Measurements from ENCODE around the gene HPX. TPM values are rescaled to one million over a fixed set of nuclear protein-coding genes. Genes with fewer than 3 reads are reported as not detected.

HPX gene
- total RNA-seq, 2 donors from 2014 or later: 1.2 to 1.6 TPM

GRCh38 chr11:6419009-6419631 is 21.7 kb downstream of the HPX start, which contains the start of gene APBB1:
APBB1 (minus strand) TSS chr11:6419094; CDS start chr11:6411347, 7,747 bp downstream.
- Mint-ChIP-seq H3K4me1 (ENCODE audit: low read depth) (peaks cover 9% of the 10 kb centered on the region), H3K27me3 (ENCODE audit: low read depth) (peaks cover 20% of the 10 kb centered on the region), H3K4me3 (peak within 1 kb of the TSS; percentile 79 to 86), H3K9me3 (peaks cover 0 to 1% of the 10 kb centered on the region in 2 donors), H3K27ac (peak within 1 kb of the TSS; percentile 47), H3K36me3 (ENCODE audit: insufficient read depth in 2 of 2) (peaks cover 0 to 1% of the 10 kb centered on the region in 2 donors)
- DNase-seq: peak; percentile 73 to 83
- ATAC-seq (replicated peaks in 1 of 2): peak; percentile 73 to 76

DNA sequence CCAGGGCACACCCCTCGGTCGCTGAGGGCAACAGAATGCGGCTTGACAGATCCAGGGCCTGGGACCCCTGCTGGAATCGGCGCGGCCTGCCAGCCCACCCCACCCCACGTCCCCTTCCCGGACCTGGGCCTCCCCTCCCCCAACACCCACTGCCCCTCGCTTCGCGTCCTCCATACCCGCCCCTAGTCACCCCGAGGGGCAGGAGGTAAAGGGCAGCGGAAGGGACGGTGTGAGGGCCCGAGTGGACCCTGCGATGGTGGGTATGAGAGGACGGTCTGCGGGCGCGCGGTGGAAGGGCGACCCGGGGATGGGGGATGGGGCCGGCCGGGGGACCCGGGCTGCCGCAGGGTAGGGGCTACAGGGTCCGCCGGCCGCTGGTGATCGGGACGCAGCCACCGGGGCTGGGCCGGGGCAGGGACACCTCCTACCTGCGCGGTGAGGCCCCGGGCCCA is 22.2 kb downstream of the HPX start:
- Mint-ChIP-seq H3K27ac (peak overlapping the region; percentile 38), H3K4me1 (ENCODE audit: low read depth) (peaks cover 9% of the 10 kb centered on the region), H3K4me3 (no peak overlapping the region), H3K36me3 (ENCODE audit: insufficient read depth in 2 of 2) (peaks cover 0 to 1% of the 10 kb centered on the region in 2 donors), H3K9me3 (peaks cover 0 to under 1% of the 10 kb centered on the region in 2 donors), H3K27me3 (ENCODE audit: low read depth) (peaks cover 17% of the 10 kb centered on the region)
- ATAC-seq (replicated peaks in 1 of 2) (no peak), DNase-seq (peak in 1 of 2 donors; percentile 29)

- no peak for DNase-seq
- Mint-ChIP-seq H3K36me3 (ENCODE audit: insufficient read depth in 2 of 2) (peaks cover 0 to 1% of the 10 kb centered on the region in 2 donors), H3K27ac (no peak overlapping the region), H3K27me3 (ENCODE audit: low read depth) (peaks cover 12% of the 10 kb centered on the region), H3K4me1 (ENCODE audit: low read depth) (peaks cover 9% of the 10 kb centered on the region), H3K4me3 (no peak overlapping the region), H3K9me3 (no peaks in the 10 kb centered on the region)
- ATAC-seq (replicated peaks in 1 of 2): no peak
Observed at GRCh38 chr11:6417907-6418556, 22.8 kb downstream of the HPX start.

GRCh38 chr11:6415797-6416196 is 25.0 kb downstream of the HPX start:
- Mint-ChIP-seq H3K9me3 (no peaks in the 10 kb centered on the region), H3K36me3 (ENCODE audit: insufficient read depth in 2 of 2) (peaks cover 0 to under 1% of the 10 kb centered on the region in 2 donors), H3K4me1 (ENCODE audit: low read depth) (peaks cover 13% of the 10 kb centered on the region), H3K27ac (no peak overlapping the region), H3K4me3 (no peak overlapping the region), H3K27me3 (ENCODE audit: low read depth) (no peaks in the 10 kb centered on the region)
- DNase-seq: no peak
- no peak for ATAC-seq (replicated peaks in 1 of 2)

DNA sequence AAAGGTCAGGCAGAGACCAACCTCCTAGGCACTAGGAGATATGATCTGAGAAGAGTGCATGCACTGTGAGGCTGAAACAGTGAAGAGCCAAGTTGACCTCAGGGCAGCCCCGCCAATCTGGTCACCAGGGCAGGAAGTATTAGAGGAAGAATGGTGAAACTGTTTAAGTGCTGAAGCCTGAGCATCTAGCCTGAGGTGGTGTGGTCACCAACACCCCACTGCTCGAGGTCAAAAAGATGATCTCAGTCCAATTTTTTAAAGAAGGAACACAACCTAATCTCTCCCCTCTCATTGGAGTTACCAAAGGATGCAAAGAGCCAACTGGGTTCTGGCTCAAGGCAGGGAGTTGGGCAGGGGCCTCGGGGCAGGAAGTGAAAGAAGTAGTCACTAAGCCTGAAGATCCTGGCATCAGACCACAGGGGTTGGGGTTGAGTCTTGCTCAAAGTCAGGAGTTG is 25.9 kb downstream of the HPX start:
- no peaks in the 10 kb centered on the region for H3K27me3 Mint-ChIP-seq (ENCODE audit: low read depth)
- peak; percentile 40 to 47 for ATAC-seq (replicated peaks in 1 of 2)
- peaks cover 15% of the 10 kb centered on the region for H3K4me1 Mint-ChIP-seq (ENCODE audit: low read depth)
- DNase-seq: peak; percentile 51 to 64
- no peaks in the 10 kb centered on the region for H3K9me3 Mint-ChIP-seq
- peaks cover 0 to under 1% of the 10 kb centered on the region in 2 donors for H3K36me3 Mint-ChIP-seq (ENCODE audit: insufficient read depth in 2 of 2)
- no peak overlapping the region for H3K4me3 Mint-ChIP-seq
- no peak overlapping the region for H3K27ac Mint-ChIP-seq

DNA sequence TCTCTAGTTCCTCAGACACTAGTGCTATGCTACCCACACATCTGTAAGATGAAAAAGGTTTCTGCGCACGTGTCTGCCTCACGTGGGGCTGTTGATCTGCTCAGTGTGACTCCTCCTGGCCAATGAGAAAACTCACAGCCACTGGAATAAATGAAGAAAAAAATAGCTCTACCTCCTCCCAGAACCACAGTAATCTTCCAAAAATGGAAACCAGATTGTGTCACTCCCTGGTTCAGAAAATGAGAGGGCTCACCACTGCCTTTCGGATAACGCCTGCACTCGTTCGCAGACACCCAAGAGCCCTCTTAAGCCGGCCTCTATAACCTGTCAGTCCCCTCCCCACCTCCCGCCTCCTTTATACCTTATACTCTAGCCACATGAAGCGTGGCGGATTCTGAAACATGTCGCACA is 27.0 kb downstream of the HPX start:
- peak; percentile 50 to 73 for DNase-seq
- H3K9me3 Mint-ChIP-seq: no peaks in the 10 kb centered on the region
- no peak overlapping the region for H3K27ac Mint-ChIP-seq
- H3K27me3 Mint-ChIP-seq (ENCODE audit: low read depth): no peaks in the 10 kb centered on the region
- peaks cover 0 to 4% of the 10 kb centered on the region in 2 donors for H3K36me3 Mint-ChIP-seq (ENCODE audit: insufficient read depth in 2 of 2)
- peak; percentile 78 to 82 for ATAC-seq (replicated peaks in 1 of 2)
- H3K4me1 Mint-ChIP-seq (ENCODE audit: low read depth): peaks cover 19% of the 10 kb centered on the region
- H3K4me3 Mint-ChIP-seq: no peak overlapping the region

- H3K27ac Mint-ChIP-seq: no peak overlapping the region
- H3K4me1 Mint-ChIP-seq (ENCODE audit: low read depth): peaks cover 36% of the 10 kb centered on the region
- ATAC-seq (replicated peaks in 1 of 2) (no peak), DNase-seq (no peak)
- peaks cover 0 to 4% of the 10 kb centered on the region in 2 donors for H3K36me3 Mint-ChIP-seq (ENCODE audit: insufficient read depth in 2 of 2)
- no peak overlapping the region for H3K4me3 Mint-ChIP-seq
- H3K9me3 Mint-ChIP-seq: no peaks in the 10 kb centered on the region
- H3K27me3 Mint-ChIP-seq (ENCODE audit: low read depth): no peaks in the 10 kb centered on the region
Observed at GRCh38 chr11:6411594-6412031, 29.2 kb downstream of the HPX start.

GRCh38 chr11:6410695-6411430 is 29.9 kb downstream of the HPX start:
- Mint-ChIP-seq H3K9me3 (no peaks in the 10 kb centered on the region), H3K27me3 (ENCODE audit: low read depth) (no peaks in the 10 kb centered on the region), H3K27ac (no peak overlapping the region), H3K4me3 (no peak overlapping the region), H3K4me1 (ENCODE audit: low read depth) (peaks cover 44% of the 10 kb centered on the region), H3K36me3 (ENCODE audit: insufficient read depth in 2 of 2) (peaks cover 0 to 4% of the 10 kb centered on the region in 2 donors)
- ATAC-seq (replicated peaks in 1 of 2) (no peak), DNase-seq (no peak)

GRCh38 chr11:6406370-6406769 is 34.4 kb downstream of the HPX start:
- Mint-ChIP-seq H3K4me3 (peak overlapping the region in 1 of 2 donors; percentile 47), H3K27me3 (ENCODE audit: low read depth) (no peaks in the 10 kb centered on the region), H3K4me1 (ENCODE audit: low read depth) (peaks cover 78% of the 10 kb centered on the region), H3K9me3 (no peaks in the 10 kb centered on the region), H3K27ac (no peak overlapping the region), H3K36me3 (ENCODE audit: insufficient read depth in 2 of 2) (peaks cover 0 to 4% of the 10 kb centered on the region in 2 donors)
- DNase-seq (no peak), ATAC-seq (replicated peaks in 1 of 2) (no peak)

GRCh38 chr11:6405846-6406245 is 34.9 kb downstream of the HPX start:
- Mint-ChIP-seq H3K36me3 (ENCODE audit: insufficient read depth in 2 of 2) (peaks cover 0 to 7% of the 10 kb centered on the region in 2 donors), H3K27me3 (ENCODE audit: low read depth) (no peaks in the 10 kb centered on the region), H3K4me1 (ENCODE audit: low read depth) (peaks cover 83% of the 10 kb centered on the region), H3K27ac (no peak overlapping the region), H3K9me3 (no peaks in the 10 kb centered on the region), H3K4me3 (no peak overlapping the region)
- no peak for ATAC-seq (replicated peaks in 1 of 2)
- DNase-seq: no peak

- peaks cover 85% of the 10 kb centered on the region for H3K4me1 Mint-ChIP-seq (ENCODE audit: low read depth)
- H3K4me3 Mint-ChIP-seq: no peak overlapping the region
- DNase-seq: no peak
- no peaks in the 10 kb centered on the region for H3K27me3 Mint-ChIP-seq (ENCODE audit: low read depth)
- no peak for ATAC-seq (replicated peaks in 1 of 2)
- H3K9me3 Mint-ChIP-seq: no peaks in the 10 kb centered on the region
- H3K27ac Mint-ChIP-seq: no peak overlapping the region
- peaks cover 0 to 11% of the 10 kb centered on the region in 2 donors for H3K36me3 Mint-ChIP-seq (ENCODE audit: insufficient read depth in 2 of 2)
Observed at GRCh38 chr11:6405052-6405667, 35.6 kb downstream of the HPX start.

DNA sequence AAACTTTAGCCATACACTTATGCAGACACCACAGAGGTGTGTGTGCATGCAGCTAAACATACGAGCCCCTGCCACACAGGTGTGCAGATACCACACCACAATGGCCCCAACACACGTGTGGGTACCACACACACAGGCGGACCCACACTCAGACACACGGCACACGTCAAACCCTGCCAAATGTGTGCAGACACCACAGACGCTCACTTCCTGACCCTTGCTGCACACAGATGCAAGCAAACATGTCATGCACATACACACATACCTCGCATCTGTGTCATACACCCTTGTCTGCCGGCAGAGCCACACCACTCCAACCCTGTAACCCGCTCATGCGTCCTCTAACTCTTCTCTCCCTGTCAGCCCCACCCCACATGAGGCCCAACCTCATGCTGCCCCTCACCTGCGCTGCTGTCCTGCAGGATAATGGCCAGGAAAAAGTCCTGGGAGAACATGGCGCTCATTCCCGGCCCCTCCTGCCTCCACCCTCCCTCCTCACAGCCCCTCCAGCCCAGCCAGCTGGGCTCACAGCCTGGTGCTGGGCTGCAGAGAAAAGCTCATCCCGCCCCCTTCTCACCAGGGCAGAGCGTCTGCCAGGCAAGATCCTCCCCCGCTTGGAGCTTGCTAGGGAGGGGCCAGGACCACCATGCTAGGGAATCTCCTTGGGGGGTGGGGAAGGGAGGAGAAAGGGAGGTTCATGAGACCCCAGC is 36.3 kb downstream of the HPX start:
- Mint-ChIP-seq H3K27ac (no peak overlapping the region), H3K36me3 (ENCODE audit: insufficient read depth in 2 of 2) (peaks cover 0 to 9% of the 10 kb centered on the region in 2 donors), H3K9me3 (no peaks in the 10 kb centered on the region), H3K27me3 (ENCODE audit: low read depth) (no peaks in the 10 kb centered on the region), H3K4me1 (ENCODE audit: low read depth) (peaks cover 79% of the 10 kb centered on the region), H3K4me3 (peak overlapping the region; percentile 43 to 86)
- ATAC-seq (replicated peaks in 1 of 2) (peak; percentile 46 to 54), DNase-seq (peak in 1 of 2 donors; percentile 46)
